HG02588 (cell line): Measurements from ENCODE around the gene OR2F1.
"Not testable (repeated sequence)": the region's sequence is repeated elsewhere in the genome, so short reads cannot be mapped to it uniquely, and the experiment has no call there.

Experiments used
- ATAC-seq: cut with Tn5 transposase; IDR thresholded peaks from one replicate; pipeline ENCODE4 v1.9.1; 2021; ENCODE audit warnings: mild to moderate bottlenecking, moderate library complexity; ENCODE audit not compliant: unreplicated experiment

OR2F1 gene

DNA sequence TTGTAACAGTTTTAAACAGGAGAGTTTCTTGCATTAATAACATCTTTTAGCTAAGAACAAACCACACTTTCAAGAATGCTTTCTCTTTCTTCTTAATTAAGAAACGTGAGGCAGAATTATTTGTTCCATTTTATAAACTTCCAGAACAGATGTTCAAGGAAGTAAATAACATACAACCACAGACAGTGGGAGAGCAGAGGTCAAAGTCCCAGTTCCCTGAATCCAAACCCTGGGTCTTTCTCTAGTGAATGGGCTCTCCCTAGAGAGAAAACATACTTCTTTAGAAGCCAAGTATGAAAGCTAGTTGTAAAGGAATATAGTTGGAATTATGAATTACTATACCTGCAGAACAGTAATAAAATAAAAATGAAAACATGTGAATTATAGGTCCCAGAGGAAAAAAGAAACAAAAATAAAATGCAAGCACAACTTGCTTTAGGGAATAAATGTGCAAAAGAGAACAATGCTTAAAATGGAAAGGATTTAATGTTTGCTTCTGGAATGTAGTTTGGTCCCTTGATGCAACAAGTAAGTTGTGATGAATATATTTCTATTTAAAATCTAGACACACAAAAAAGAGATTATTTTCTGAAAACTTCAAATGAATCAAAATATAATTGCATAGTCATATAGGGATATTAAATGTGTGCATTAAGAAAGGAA lies 51.5 kb downstream of the OR2F1 start:
- no peak for ATAC-seq

DNA sequence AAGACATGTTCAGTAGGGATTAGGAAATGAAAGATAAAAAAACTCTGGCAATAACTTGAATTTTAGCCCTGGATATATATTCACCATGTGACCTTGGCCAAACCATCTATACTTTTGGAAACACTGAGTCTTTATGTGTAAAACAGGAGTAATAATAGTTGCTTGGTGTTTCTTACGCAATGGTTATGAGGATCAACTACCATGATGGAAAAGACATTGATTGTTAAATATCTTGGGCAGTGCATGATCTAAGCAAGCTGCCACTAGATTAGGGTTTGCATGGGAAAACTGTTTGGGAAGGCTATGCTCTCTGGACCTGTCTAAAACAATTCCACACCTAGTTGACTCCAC lies 52.0 kb downstream of the OR2F1 start:
- ATAC-seq: no peak

DNA sequence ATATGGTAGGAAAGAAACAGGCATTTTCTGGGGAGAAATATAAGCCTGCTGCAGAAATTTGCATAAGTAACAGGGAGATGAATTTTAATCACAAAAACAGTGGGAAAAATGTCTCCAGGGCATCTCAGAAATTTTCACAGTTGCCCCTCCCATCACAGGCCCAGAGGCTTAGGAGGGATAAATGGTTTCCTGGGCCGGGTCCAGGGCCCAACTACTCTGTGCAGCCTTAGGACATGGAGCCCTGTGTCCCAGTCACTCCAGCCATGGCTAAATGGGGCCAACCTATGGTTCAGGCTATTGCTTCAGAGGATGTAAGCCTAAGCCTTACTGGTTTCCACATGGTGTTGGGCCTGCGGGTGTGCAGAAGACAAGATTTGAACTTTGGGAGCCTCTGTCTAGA lies 54.7 kb downstream of the OR2F1 start:
- no peak for ATAC-seq

DNA sequence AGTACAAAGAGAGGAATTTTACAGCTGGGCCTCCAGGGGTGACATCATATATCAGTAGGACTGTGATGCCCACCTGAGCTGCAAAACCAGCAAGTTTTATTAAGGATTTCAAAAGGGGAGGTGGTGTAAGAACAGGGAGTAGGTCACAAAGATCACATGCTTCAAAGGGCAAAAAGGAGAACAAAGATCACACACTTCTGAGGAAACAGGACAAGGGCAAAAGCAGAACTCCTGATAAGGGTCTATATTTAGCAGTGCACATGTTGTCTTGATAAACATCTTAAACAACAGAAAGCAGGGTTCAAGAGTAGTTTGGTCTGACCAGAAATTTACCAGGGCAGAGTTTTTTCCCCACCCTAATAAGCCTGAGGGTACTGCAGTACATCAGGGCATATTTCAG lies 55.4 kb downstream of the OR2F1 start:
- not testable (repeated sequence) for ATAC-seq

DNA sequence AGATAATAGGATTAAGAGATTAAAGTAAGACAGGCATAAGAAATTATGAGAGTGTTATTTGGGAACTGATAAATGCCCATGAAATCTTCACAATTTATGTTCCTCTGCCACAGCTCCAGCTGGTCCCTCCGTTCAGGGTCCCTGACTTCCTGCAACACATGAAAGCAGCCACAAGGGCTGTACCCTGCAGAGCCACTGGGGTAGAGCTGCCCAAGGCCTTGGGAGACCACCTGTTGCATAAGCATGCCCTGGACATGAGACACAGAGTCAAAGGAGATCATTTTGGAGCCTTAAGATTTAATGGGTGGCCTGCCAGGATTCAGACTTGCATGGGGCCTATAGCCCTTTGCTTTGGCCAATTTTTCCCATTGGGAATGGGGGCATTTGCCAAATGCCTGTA lies 56.2 kb downstream of the OR2F1 start:
- ATAC-seq: not testable (repeated sequence)

DNA sequence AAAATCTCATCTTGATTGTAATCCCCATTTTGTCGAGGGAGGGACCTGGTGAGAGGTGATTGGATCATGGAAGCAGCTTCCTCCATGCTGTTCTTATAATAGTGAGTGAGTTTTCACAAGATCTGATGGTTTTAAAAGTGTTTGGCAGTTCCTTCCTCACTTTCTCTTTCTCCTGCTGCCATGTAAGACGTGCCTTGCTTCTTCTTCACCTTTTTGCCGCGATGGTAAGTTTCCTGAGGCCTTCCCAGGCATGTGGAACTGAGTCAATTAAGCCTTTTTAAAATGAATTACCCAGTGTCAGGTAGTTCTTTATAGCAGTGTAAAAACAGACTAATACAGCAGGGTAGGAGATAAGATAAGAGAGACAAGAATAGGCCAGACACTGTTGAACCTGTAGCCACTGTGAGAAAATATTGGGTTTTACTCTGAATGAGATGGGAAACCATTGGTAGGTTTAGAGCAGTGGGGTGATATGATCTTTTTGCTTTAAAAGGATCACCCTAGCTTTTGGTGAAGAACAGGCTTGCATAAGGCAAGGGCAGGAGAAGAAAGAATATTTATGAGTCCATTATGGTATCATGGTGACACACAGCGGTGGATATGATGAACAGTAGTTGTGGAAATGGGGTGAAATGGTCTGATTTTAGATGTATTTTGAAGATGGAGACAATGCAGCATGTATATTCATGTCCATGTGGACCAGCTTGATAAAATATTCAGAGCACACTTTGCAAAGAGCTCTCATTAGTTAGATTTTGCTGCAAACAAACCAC lies 57.0 kb downstream of the OR2F1 start:
- ATAC-seq: no peak
